A549 (cell line): Measurements from ENCODE around the gene CNPY4.

Source experiments
- JUN ChIP-seq, 2 experiments: fragments of >200 bp; sonication (Bioruptor Twin); formaldehyde crosslinking; IDR thresholded peaks; 2 replicates in 1 of 2; 3 replicates in 1 of 2; pipeline ENCODE4 v1.6.1; 2016 to 2017
- RCOR1 ChIP-seq: fragments of 150-350 bp; IDR thresholded peaks from 2 replicates; pipeline ENCODE4 v1.6.1; 2014; ENCODE audit warnings: antibody characterized with exemption, low read length, low read depth
- TF ChIP-seq, protein P1 (sequence below): fragments of >200 bp; sonication (Bioruptor Twin); formaldehyde crosslinking; IDR thresholded peaks from 3 replicates; pipeline ENCODE4 v1.5.1; 2016

- TF ChIP-seq JUN (IDR thresholded peaks at IDR 0.05): no peak
- TF ChIP-seq RCOR1: no peak
- TF ChIP-seq, protein P1, sequence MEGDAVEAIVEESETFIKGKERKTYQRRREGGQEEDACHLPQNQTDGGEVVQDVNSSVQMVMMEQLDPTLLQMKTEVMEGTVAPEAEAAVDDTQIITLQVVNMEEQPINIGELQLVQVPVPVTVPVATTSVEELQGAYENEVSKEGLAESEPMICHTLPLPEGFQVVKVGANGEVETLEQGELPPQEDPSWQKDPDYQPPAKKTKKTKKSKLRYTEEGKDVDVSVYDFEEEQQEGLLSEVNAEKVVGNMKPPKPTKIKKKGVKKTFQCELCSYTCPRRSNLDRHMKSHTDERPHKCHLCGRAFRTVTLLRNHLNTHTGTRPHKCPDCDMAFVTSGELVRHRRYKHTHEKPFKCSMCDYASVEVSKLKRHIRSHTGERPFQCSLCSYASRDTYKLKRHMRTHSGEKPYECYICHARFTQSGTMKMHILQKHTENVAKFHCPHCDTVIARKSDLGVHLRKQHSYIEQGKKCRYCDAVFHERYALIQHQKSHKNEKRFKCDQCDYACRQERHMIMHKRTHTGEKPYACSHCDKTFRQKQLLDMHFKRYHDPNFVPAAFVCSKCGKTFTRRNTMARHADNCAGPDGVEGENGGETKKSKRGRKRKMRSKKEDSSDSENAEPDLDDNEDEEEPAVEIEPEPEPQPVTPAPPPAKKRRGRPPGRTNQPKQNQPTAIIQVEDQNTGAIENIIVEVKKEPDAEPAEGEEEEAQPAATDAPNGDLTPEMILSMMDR: no peak
These were observed 26.4 kb upstream of the CNPY4 start for GRCh38 chr7:100093054-100093453.
